SK-N-SH treated with all-trans-retinoic acid at 6 μM for 48 hours (cell line): ENCODE data around the gene ZNF599.

Experiments used
- ATAC-seq: fragments of 200-7000 bp; cut with Tn5 transposase; 3 replicates; pipeline ENCODE4 v1.9.1; 2020; ENCODE audit warnings: mild to moderate bottlenecking, moderate library complexity
- CSDC2 ChIP-seq: fragments of 250-450 bp; sonication (Bioruptor Pico); IDR thresholded peaks from 2 replicates; pipeline ENCODE4 v1.5.0; 2020; ENCODE audit warnings: mild to moderate bottlenecking, moderate library complexity
- ESRRG ChIP-seq: fragments of 250-450 bp; sonication (Bioruptor Pico); IDR thresholded peaks from 2 replicates; pipeline ENCODE4 v1.6.1; 2021; ENCODE audit warnings: mild to moderate bottlenecking
- GLIS3 ChIP-seq: fragments of 250-450 bp; sonication (Bioruptor Pico); IDR thresholded peaks from 2 replicates; pipeline ENCODE4 v1.5.0; 2020; ENCODE audit warnings: mild to moderate bottlenecking, moderate library complexity
- ISL1 ChIP-seq: fragments of 250-450 bp; sonication (Bioruptor Pico); IDR thresholded peaks from 2 replicates; pipeline ENCODE4 v2.1.2; 2022; ENCODE audit warnings: mild to moderate bottlenecking, moderate library complexity
- OSR1 ChIP-seq: fragments of 250-450 bp; sonication (Bioruptor Pico); IDR thresholded peaks from 2 replicates; pipeline ENCODE4 v1.8.0; 2022; ENCODE audit warnings: moderate library complexity, mild to moderate bottlenecking, inconsistent platforms
- RARB ChIP-seq: fragments of 250-450 bp; sonication (Bioruptor Pico); IDR thresholded peaks from 2 replicates; pipeline ENCODE4 v1.8.0; 2021; ENCODE audit warnings: mild to moderate bottlenecking, moderate library complexity
- SNAI2 ChIP-seq: fragments of 250-450 bp; sonication (Bioruptor Pico); IDR thresholded peaks from 2 replicates; pipeline ENCODE4 v1.5.0; 2020; ENCODE audit warnings: mild to moderate bottlenecking, moderate library complexity
- TCF4 ChIP-seq: fragments of 250-450 bp; sonication (Bioruptor Pico); IDR thresholded peaks from 2 replicates; pipeline ENCODE4 v1.8.0; 2021; ENCODE audit warnings: mild to moderate bottlenecking, moderate library complexity, borderline replicate concordance
- ZC3H10 ChIP-seq: fragments of 250-450 bp; sonication (Bioruptor Pico); IDR thresholded peaks from 2 replicates; pipeline ENCODE4 v1.5.1; 2021; ENCODE audit warnings: mild to moderate bottlenecking, moderate library complexity
- ZFP3 ChIP-seq: fragments of 250-450 bp; sonication (Bioruptor Pico); IDR thresholded peaks from 2 replicates; pipeline ENCODE4 v1.5.0; 2020; ENCODE audit warnings: mild to moderate bottlenecking, moderate library complexity
- ZNF565 ChIP-seq: fragments of 450-650 bp; formaldehyde crosslinking; conservative IDR thresholded peaks from 2 replicates; pipeline ENCODE4 v1.5.0; 2020; ENCODE audit warnings: low read depth, mild to moderate bottlenecking, moderate library complexity
- ZNF70 ChIP-seq: fragments of 450-650 bp; formaldehyde crosslinking; IDR thresholded peaks from 2 replicates; pipeline ENCODE4 v1.5.0; 2020; ENCODE audit warnings: mild to moderate bottlenecking, moderate library complexity
- ZNF8 ChIP-seq: fragments of 450-650 bp; formaldehyde crosslinking; IDR thresholded peaks from 2 replicates; pipeline ENCODE4 v1.5.0; 2020; ENCODE audit warnings: mild to moderate bottlenecking, moderate library complexity
- TF ChIP-seq, protein P1 (sequence below): fragments of 250-450 bp; sonication (Bioruptor Pico); IDR thresholded peaks from 2 replicates; pipeline ENCODE4 v1.5.0; 2020; ENCODE audit warnings: mild to moderate bottlenecking, moderate library complexity
- TF ChIP-seq, protein P2 (sequence below): fragments of 250-450 bp; sonication (Bioruptor Pico); IDR thresholded peaks from 2 replicates; pipeline ENCODE4 v1.8.0; 2021; ENCODE audit warnings: low read depth, mild to moderate bottlenecking, moderate library complexity, borderline replicate concordance
- TF ChIP-seq, protein P3 (sequence below): fragments of 250-450 bp; sonication (Bioruptor Pico); IDR thresholded peaks from 2 replicates; pipeline ENCODE4 v1.5.1; 2021; ENCODE audit warnings: mild to moderate bottlenecking, moderate library complexity
- TF ChIP-seq, protein P4 (sequence below): fragments of 250-450 bp; sonication (Bioruptor Pico); IDR thresholded peaks from 2 replicates; pipeline ENCODE4 v1.5.1; 2020; ENCODE audit warnings: low read depth, mild to moderate bottlenecking, moderate library complexity

Gene ZNF599

DNA sequence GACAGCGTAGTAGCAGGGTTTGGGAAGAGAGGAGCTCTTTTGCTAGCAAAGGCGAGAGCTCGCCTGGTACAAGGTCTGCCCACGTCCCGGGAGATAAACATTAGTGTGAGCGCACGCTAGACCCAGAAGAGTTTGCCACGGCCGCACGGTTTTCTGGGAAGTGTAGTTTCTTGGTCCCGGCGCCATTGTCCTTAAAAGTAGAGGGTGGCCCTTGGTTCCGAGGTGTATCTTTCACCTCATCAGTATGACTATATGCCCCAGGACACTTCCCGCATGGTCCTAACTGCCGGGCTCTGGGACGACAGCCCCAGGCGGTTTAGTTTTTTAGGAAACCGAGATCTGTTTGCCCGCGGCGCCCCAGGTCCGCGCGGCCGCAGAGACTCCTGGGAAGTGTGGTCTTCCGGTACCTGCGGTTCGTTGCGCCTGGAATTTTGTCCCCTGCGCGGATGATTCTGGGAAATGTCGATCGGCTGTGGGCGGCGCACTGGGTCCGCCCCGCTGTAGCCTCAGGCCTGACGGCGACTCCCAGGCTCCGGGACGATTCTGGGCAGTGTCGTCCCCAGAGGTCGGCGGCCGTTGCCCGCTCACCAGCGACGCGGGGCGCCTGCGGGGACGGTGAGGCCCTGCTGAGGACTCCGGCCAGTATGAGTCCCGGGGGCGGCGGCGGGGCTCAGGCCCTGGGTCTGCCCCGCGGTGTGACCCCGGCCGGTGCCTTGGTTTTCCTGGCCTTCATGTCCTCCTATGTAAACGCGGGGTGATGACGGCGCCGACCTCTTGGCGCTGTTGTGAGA lies 39.1 kb downstream of the ZNF599 start, which contains the start of gene ZNF181:
TSS of gene ZNF181 (plus strand) at position 498 of the 791 bp plus-strand sequence. CDS start 795 bp downstream, outside the sequence.
- peak; percentile 97 for ATAC-seq
- TF ChIP-seq, protein P1, sequence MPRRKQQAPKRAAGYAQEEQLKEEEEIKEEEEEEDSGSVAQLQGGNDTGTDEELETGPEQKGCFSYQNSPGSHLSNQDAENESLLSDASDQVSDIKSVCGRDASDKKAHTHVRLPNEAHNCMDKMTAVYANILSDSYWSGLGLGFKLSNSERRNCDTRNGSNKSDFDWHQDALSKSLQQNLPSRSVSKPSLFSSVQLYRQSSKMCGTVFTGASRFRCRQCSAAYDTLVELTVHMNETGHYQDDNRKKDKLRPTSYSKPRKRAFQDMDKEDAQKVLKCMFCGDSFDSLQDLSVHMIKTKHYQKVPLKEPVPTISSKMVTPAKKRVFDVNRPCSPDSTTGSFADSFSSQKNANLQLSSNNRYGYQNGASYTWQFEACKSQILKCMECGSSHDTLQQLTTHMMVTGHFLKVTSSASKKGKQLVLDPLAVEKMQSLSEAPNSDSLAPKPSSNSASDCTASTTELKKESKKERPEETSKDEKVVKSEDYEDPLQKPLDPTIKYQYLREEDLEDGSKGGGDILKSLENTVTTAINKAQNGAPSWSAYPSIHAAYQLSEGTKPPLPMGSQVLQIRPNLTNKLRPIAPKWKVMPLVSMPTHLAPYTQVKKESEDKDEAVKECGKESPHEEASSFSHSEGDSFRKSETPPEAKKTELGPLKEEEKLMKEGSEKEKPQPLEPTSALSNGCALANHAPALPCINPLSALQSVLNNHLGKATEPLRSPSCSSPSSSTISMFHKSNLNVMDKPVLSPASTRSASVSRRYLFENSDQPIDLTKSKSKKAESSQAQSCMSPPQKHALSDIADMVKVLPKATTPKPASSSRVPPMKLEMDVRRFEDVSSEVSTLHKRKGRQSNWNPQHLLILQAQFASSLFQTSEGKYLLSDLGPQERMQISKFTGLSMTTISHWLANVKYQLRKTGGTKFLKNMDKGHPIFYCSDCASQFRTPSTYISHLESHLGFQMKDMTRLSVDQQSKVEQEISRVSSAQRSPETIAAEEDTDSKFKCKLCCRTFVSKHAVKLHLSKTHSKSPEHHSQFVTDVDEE (CRISPR knock-in tag), result peak; percentile 80; the same call in 1 of the 2 replicates
- 0 out of 2 replicates have a peak, but pooled peaks have one; percentile 27 for TF ChIP-seq ZNF565 (CRISPR knock-in tag)
- TF ChIP-seq RARB (CRISPR knock-in tag), result no peak
- TF ChIP-seq TCF4 (CRISPR knock-in tag), result no peak; the same call in 1 of the 2 replicates
- no peak for TF ChIP-seq ZNF8
- TF ChIP-seq, protein P2, sequence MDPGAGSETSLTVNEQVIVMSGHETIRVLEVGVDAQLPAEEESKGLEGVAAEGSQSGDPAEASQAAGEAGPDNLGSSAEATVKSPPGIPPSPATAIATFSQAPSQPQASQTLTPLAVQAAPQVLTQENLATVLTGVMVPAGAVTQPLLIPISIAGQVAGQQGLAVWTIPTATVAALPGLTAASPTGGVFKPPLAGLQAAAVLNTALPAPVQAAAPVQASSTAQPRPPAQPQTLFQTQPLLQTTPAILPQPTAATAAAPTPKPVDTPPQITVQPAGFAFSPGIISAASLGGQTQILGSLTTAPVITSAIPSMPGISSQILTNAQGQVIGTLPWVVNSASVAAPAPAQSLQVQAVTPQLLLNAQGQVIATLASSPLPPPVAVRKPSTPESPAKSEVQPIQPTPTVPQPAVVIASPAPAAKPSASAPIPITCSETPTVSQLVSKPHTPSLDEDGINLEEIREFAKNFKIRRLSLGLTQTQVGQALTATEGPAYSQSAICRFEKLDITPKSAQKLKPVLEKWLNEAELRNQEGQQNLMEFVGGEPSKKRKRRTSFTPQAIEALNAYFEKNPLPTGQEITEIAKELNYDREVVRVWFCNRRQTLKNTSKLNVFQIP (CRISPR knock-in tag), result no peak
- TF ChIP-seq ZFP3 (CRISPR knock-in tag), result peak; percentile 58; the same call in 1 of the 2 replicates
- TF ChIP-seq CSDC2, result peak; percentile 62; the same call in 1 of the 2 replicates
- 0 out of 2 replicates have a peak, but pooled peaks have one; percentile 34 for TF ChIP-seq GLIS3 (CRISPR knock-in tag)
- no peak for TF ChIP-seq ESRRG (CRISPR knock-in tag)

DNA sequence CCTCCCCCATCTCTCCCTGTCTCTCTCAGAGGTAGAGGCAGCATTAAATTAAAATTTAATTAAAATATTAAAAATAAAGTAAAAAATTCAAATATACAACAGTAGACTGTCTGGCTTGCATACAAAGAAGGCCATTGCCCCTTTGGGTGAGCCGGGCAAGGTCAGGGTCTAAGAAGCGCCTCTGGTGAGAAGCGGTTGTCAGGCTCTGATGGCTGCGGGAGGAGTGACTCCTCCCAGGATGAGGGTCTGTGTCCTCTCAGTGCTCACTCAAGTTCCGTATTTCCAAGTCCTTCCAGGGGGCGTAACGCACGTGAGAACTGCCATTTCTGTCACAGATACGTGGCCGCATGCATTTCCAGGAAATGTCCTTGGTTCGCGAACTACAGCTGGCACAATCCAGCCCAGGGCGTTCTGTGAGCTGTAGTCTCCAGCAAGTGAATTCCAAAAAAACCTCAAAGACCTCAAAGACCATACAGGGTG lies 39.7 kb downstream of the ZNF599 start:
- peak; percentile 59 for ATAC-seq
- no peak for TF ChIP-seq SNAI2
- TF ChIP-seq ZC3H10, result no peak
- TF ChIP-seq ISL1 (CRISPR knock-in tag), result no peak
- TF ChIP-seq TCF4 (CRISPR knock-in tag), result no peak
- TF ChIP-seq, protein P2 (CRISPR knock-in tag), result no peak
- TF ChIP-seq OSR1 (CRISPR knock-in tag), result no peak
- TF ChIP-seq, protein P3, sequence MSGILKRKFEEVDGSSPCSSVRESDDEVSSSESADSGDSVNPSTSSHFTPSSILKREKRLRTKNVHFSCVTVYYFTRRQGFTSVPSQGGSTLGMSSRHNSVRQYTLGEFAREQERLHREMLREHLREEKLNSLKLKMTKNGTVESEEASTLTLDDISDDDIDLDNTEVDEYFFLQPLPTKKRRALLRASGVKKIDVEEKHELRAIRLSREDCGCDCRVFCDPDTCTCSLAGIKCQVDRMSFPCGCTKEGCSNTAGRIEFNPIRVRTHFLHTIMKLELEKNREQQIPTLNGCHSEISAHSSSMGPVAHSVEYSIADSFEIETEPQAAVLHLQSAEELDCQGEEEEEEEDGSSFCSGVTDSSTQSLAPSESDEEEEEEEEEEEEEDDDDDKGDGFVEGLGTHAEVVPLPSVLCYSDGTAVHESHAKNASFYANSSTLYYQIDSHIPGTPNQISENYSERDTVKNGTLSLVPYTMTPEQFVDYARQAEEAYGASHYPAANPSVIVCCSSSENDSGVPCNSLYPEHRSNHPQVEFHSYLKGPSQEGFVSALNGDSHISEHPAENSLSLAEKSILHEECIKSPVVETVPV (CRISPR knock-in tag), result no peak
- TF ChIP-seq ESRRG (CRISPR knock-in tag), result no peak
- TF ChIP-seq ZNF8, result no peak
- no peak for TF ChIP-seq ZNF70 (CRISPR knock-in tag)
- TF ChIP-seq RARB (CRISPR knock-in tag), result no peak
- TF ChIP-seq CSDC2, result no peak
- TF ChIP-seq ZNF565 (CRISPR knock-in tag), result no peak
- TF ChIP-seq GLIS3 (CRISPR knock-in tag), result no peak

DNA sequence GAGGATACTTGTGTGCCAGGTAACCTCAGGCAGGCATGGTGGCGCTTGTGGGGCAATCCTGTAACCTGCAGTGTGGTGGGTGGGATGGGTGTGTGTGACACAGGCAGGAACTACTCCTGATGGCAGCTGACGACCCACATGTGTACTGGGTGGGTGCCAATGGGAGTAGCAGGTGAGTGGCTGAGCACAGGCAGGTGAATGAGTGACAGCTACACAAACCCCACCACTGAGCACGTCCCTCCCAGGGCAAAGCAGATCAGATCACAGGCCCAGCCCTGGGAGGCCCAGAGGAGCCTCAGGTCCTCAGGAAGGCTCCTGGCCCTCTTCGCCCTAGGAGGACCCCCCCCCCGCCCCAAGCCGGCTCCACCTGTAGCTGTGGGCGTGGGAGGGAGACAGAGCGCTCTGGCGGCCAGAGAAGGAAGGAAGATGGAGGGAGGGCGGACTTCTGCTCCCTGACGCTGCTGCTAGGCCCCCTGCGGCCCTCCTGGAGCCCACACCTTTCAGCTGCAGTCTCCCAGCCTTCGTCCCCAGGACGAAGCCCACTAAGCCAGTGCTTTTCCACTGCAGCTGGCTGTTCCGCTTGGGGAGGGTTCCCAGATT lies 40.3 kb downstream of the ZNF599 start:
- TF ChIP-seq ESRRG (CRISPR knock-in tag), result no peak
- TF ChIP-seq ZNF565 (CRISPR knock-in tag), result no peak
- no peak for TF ChIP-seq ZC3H10
- TF ChIP-seq, protein P4, sequence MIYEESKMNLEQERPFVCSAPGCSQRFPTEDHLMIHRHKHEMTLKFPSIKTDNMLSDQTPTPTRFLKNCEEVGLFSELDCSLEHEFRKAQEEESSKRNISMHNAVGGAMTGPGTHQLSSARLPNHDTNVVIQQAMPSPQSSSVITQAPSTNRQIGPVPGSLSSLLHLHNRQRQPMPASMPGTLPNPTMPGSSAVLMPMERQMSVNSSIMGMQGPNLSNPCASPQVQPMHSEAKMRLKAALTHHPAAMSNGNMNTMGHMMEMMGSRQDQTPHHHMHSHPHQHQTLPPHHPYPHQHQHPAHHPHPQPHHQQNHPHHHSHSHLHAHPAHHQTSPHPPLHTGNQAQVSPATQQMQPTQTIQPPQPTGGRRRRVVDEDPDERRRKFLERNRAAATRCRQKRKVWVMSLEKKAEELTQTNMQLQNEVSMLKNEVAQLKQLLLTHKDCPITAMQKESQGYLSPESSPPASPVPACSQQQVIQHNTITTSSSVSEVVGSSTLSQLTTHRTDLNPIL (CRISPR knock-in tag), result no peak
- TF ChIP-seq TCF4 (CRISPR knock-in tag), result no peak
- TF ChIP-seq, protein P3 (CRISPR knock-in tag), result no peak
- no peak for TF ChIP-seq ZNF70 (CRISPR knock-in tag)
- TF ChIP-seq, all 23 proteins: peak for 0
- ATAC-seq, result no peak
